H1 (cell line): ENCODE results near the gene STAT4. TPM values are rescaled to one million over a fixed set of nuclear protein-coding genes. Genes with fewer than 3 reads are reported as not detected.

ENCODE experiments used
- CTCF ChIA-PET: fragments of 300-600 bp; sonication (Branson Sonifier 250); formaldehyde crosslinking; loops from one replicate; lab custom pipeline; 2021; ENCODE audit not compliant: partially characterized antibody; lab: Charles Lee
- POLR2A ChIA-PET: fragments of 300-600 bp; sonication (Branson Sonifier 250); formaldehyde crosslinking; loops from one replicate; lab custom pipeline; 2021; ENCODE audit warnings: inconsistent platforms; ENCODE audit not compliant: partially characterized antibody; lab: Charles Lee
- DNase-seq, 2 experiments: peaks; one replicate each; pipeline versions ENCODE4 v3.0.0 to v3.0.0-alpha.2; 2010 to 2022; ENCODE audit warnings: low spot score in 2 of 2, low read depth in 1 of 2, mixed read lengths in 1 of 2
- FAIRE-seq: peaks from 2 replicates; lab custom pipeline; 2011; peaks lifted over from hg19 to GRCh38; lab: Jason Lieb, UNC
- H2AFZ ChIP-seq: 2 replicates; pipeline ENCODE4 v1.8.1; 2012; ENCODE audit warnings: low read length, inconsistent platforms
- H2AK5ac ChIP-seq: 2 replicates; pipeline ENCODE4 v1.6.1; 2013; ENCODE audit warnings: low read depth, low read length
- H2BK120ac ChIP-seq: replicated peaks from 2 replicates; pipeline ENCODE3; 2013; ENCODE audit warnings: low read depth, low read length, inconsistent platforms
- H2BK12ac ChIP-seq: 2 replicates; pipeline ENCODE4 v1.6.1; 2013; ENCODE audit warnings: low read depth, low read length
- H2BK15ac ChIP-seq: 2 replicates; pipeline ENCODE4 v1.6.1; 2013; ENCODE audit warnings: low read length
- H2BK20ac ChIP-seq: 2 replicates; pipeline ENCODE4 v1.6.1; 2013; ENCODE audit warnings: low read length
- H2BK5ac ChIP-seq: 2 replicates; pipeline ENCODE4 v1.6.1; 2013; ENCODE audit warnings: low read depth, low read length
- H3K14ac ChIP-seq: 2 replicates; pipeline ENCODE4 v1.6.1; 2013; ENCODE audit warnings: inconsistent platforms; ENCODE audit not compliant: insufficient read length
- H3K18ac ChIP-seq: 2 replicates; pipeline ENCODE4 v1.6.1; 2013; ENCODE audit warnings: low read length; ENCODE audit errors: extremely low read depth
- H3K23ac ChIP-seq: 2 replicates; pipeline ENCODE4 v1.6.1; 2013; ENCODE audit warnings: inconsistent platforms; ENCODE audit not compliant: insufficient read length
- H3K23me2 ChIP-seq: 2 replicates; pipeline ENCODE4 v1.6.1; 2013; ENCODE audit warnings: low read depth, low read length
- H3K27ac ChIP-seq: 2 replicates; pipeline ENCODE4 v1.6.1; 2011; ENCODE audit warnings: low read depth, low read length, inconsistent platforms
- H3K27me3 ChIP-seq, 4 experiments: replicated peaks in 1 of 4; 1 replicate in 1 of 4; 2 replicates in 3 of 4; pipeline versions ENCODE4 v1.6.1 to v1.8.1; 2011 to 2013; ENCODE audit warnings: low read length in 3 of 4, mild to moderate bottlenecking in 3 of 4, inconsistent platforms in 2 of 4, mixed read lengths in 2 of 4, moderate library complexity in 1 of 4; ENCODE audit not compliant: control insufficient read depth in 3 of 4, insufficient read depth in 3 of 4; ENCODE audit errors: extremely low read depth in 1 of 4
- H3K36me3 ChIP-seq, 4 experiments: 2 replicates each; pipeline versions ENCODE4 v1.6.1 to v1.8.1; 2011 to 2013; ENCODE audit warnings: mild to moderate bottlenecking in 4 of 4, low read length in 3 of 4, moderate library complexity in 2 of 4, control low read depth in 1 of 4, inconsistent platforms in 1 of 4; ENCODE audit not compliant: insufficient read depth in 4 of 4, control insufficient read depth in 2 of 4
- H3K4ac ChIP-seq: replicated peaks from 2 replicates; pipeline ENCODE3; 2013; ENCODE audit warnings: low read length, low read depth, mixed read lengths, inconsistent platforms; ENCODE audit not compliant: insufficient read length
- H3K4me1 ChIP-seq, 4 experiments: replicated peaks in 1 of 4; 1 replicate in 1 of 4; 2 replicates in 3 of 4; pipeline versions ENCODE4 v1.6.1 to v1.8.1; 2011 to 2013; ENCODE audit warnings: low read length in 3 of 4, inconsistent platforms in 2 of 4, mixed read lengths in 1 of 4; ENCODE audit not compliant: insufficient read depth in 4 of 4, control insufficient read depth in 3 of 4
- H3K4me2 ChIP-seq, 2 experiments: 2 replicates each; pipeline versions ENCODE4 v1.6.1 to v1.8.1; 2011 to 2013; ENCODE audit warnings: low read depth in 2 of 2, low read length in 2 of 2, control low read depth in 1 of 2, inconsistent platforms in 1 of 2, mild to moderate bottlenecking in 1 of 2; ENCODE audit not compliant: insufficient read depth in 1 of 2
- H3K4me3 ChIP-seq, 4 experiments: fragments of 200-600, 300-600 bp in 1 of 4; sonication (generic), shearing (Covaris generic), sonication (Bioruptor Twin) in 1 of 4; 2 replicates each; pipeline versions ENCODE4 v1.5.1 to v1.8.1; 2011 to 2016; ENCODE audit warnings: low read length in 4 of 4, low read depth in 3 of 4, control low read depth in 2 of 4, inconsistent platforms in 2 of 4, mild to moderate bottlenecking in 2 of 4, mixed read lengths in 1 of 4, moderate library complexity in 1 of 4; ENCODE audit not compliant: insufficient read depth in 2 of 4; ENCODE audit errors: extremely low read depth in 1 of 4
- H3K56ac ChIP-seq: replicated peaks from 2 replicates; pipeline ENCODE3; 2013; ENCODE audit warnings: low read depth, mild to moderate bottlenecking, mixed read lengths, low read length, inconsistent platforms; ENCODE audit not compliant: insufficient read length
- H3K79me1 ChIP-seq: 2 replicates; pipeline ENCODE4 v1.6.1; 2013; ENCODE audit warnings: low read depth, low read length, control low read depth
- H3K79me2 ChIP-seq, 2 experiments: 2 replicates each; pipeline versions ENCODE4 v1.6.1 to v1.8.1; 2012 to 2013; ENCODE audit warnings: low read length in 2 of 2, mild to moderate bottlenecking in 2 of 2, inconsistent platforms in 1 of 2; ENCODE audit not compliant: insufficient read depth in 2 of 2, control insufficient read depth in 1 of 2
- H3K9ac ChIP-seq, 4 experiments: replicated peaks in 1 of 4; 1 replicate in 1 of 4; 2 replicates in 3 of 4; pipeline versions ENCODE4 v1.6.1 to v1.8.1; 2011 to 2013; ENCODE audit warnings: low read depth in 3 of 4, low read length in 3 of 4, control low read depth in 2 of 4, mild to moderate bottlenecking in 2 of 4, moderate library complexity in 2 of 4, inconsistent platforms in 1 of 4; ENCODE audit errors: extremely low read depth in 1 of 4
- H3K9me3 ChIP-seq, 2 experiments: 2 replicates each; pipeline versions ENCODE4 v1.6.1 to v1.8.1; 2012 to 2013; ENCODE audit warnings: mild to moderate bottlenecking in 2 of 2, moderate library complexity in 2 of 2, control low read depth in 1 of 2, inconsistent platforms in 1 of 2, low read depth in 1 of 2, low read length in 1 of 2, mixed read lengths in 1 of 2; ENCODE audit not compliant: insufficient read depth in 2 of 2
- H4K20me1 ChIP-seq, 2 experiments: replicated peaks in 1 of 2; 2 replicates each; pipeline versions ENCODE3 to v1.8.1; 2011 to 2013; ENCODE audit warnings: inconsistent platforms in 2 of 2, low read length in 2 of 2, mild to moderate bottlenecking in 1 of 2; ENCODE audit not compliant: insufficient read depth in 2 of 2, control insufficient read depth in 1 of 2
- H4K5ac ChIP-seq: 2 replicates; pipeline ENCODE4 v1.6.1; 2013; ENCODE audit warnings: low read length, low read depth, mixed read lengths, inconsistent platforms; ENCODE audit not compliant: insufficient read length
- H4K8ac ChIP-seq: 2 replicates; pipeline ENCODE4 v1.8.0; 2013; ENCODE audit warnings: mild to moderate bottlenecking, moderate library complexity, low read length, inconsistent platforms; ENCODE audit not compliant: insufficient read depth; ENCODE audit errors: extremely low read depth
- H4K91ac ChIP-seq: replicated peaks from 2 replicates; pipeline ENCODE3; 2013; ENCODE audit warnings: low read length, mixed read lengths, inconsistent platforms; ENCODE audit not compliant: insufficient read length
- BACH1 ChIP-seq: IDR thresholded peaks from 2 replicates; pipeline ENCODE4 v1.6.1; 2012; ENCODE audit warnings: low read length, improper control_type of control experiment
- HDAC6 ChIP-seq: IDR thresholded peaks from one replicate; pipeline ENCODE4 v1.7.1; 2012; ENCODE audit warnings: low read depth, mild to moderate bottlenecking, inconsistent platforms, low read length, moderate library complexity
- RAD21 ChIP-seq, 2 experiments: IDR thresholded peaks in 1 of 2; conservative IDR thresholded peaks in 1 of 2; 2 replicates each; pipeline ENCODE4 v1.6.1; 2011; ENCODE audit warnings: low read depth in 2 of 2, low read length in 2 of 2, improper control_type of control experiment in 1 of 2, inconsistent platforms in 1 of 2, mild to moderate bottlenecking in 1 of 2, moderate library complexity in 1 of 2
- ZNF274 ChIP-seq: IDR thresholded peaks from 2 replicates; pipeline ENCODE4 v1.7.0; 2012; ENCODE audit warnings: low read length, borderline replicate concordance; ENCODE audit errors: extremely low read depth
- WGBS, 2 experiments: shearing (Covaris generic) in 1 of 2; methylation state at CpG; one replicate each; pipeline versions ENCODE4 v1.1.6 to v1.1.7; 2013 to 2015; ENCODE audit warnings: low lambda C conversion rate in 2 of 2, mixed read lengths in 2 of 2, inconsistent platforms in 1 of 2, low coverage in 1 of 2, missing lambda C conversion rate in 1 of 2; ENCODE audit not compliant: insufficient replicate concordance in 2 of 2, insufficient coverage in 1 of 2, insufficient read length in 1 of 2; ENCODE audit errors: extremely low coverage in 1 of 2, missing lambda C conversion rate in 1 of 2; 5-methylcytosine and 5-hydroxymethylcytosine counted together
- polyA plus RNA-seq, 7 experiments: library from polyadenylated mRNA; depleted of rRNA in 3 of 7; stranded (reverse) in 5 of 7; unstranded in 2 of 7; fragments of >200 nt in 5 of 7; fragments of 200-250 nt in 2 of 7; gene quantifications; 1 replicate in 5 of 7; 2 replicates in 1 of 7; 4 replicates in 1 of 7; pipeline versions ENCODE4 v1.2.1 to v1.2.3, GENCODE V29; 2011 to 2013; ENCODE audit warnings: missing spikeins in 2 of 7, mixed read lengths in 2 of 7
- total RNA-seq: library from RNA; stranded (reverse); fragmentation: NEBNext Ultra II Directional; extraction: Animal tissue kit (Norgen Biotek cat#: 25700); gene quantifications from 2 replicates; pipeline ENCODE4 v1.2.1, GENCODE V29; 2021

STAT4 gene
- total and polyA plus RNA-seq, 2 of the 8 experiments (the other 6 are each of a cell fraction or from before 2014, with no cell fraction given) = 0.36 to 0.63 TPM

GRCh38 chr2:191152482-191153240, 1.9 kb upstream of the STAT4 start:
- no peak overlapping the region for H3K27ac ChIP-seq
- no peak overlapping the region for H2BK20ac ChIP-seq

More at GRCh38 chr2:191152482-191153240, 1.9 kb upstream of the STAT4 start:
- POLR2A ChIA-PET = no interaction called here
- Histone ChIP-seq H2BK15ac (no peak overlapping the region), H3K56ac (no peak overlapping the region), H3K14ac (no peak overlapping the region), H3K4me1 (peaks cover 0 to 4% (median 2%) of the 10 kb centered on the region in 4 experiments; a peak in 4 of 7 replicates), H3K27me3 (peaks cover 0 to 7% (median 4%) of the 10 kb centered on the region in 4 experiments; a peak in 2 of 7 replicates), H2AK5ac (no peak overlapping the region), H2AFZ (no peak overlapping the region), H2BK120ac (no peak overlapping the region), H3K4me3 (no peak overlapping the region), H3K9ac (no peak overlapping the region), H4K91ac (no peak overlapping the region), H4K20me1 (no peaks in the 10 kb centered on the region), H2BK12ac (no peak overlapping the region), H3K79me1 (no peaks in the 10 kb centered on the region), H3K18ac (no peak overlapping the region), H3K23me2 (peaks cover 11% of the 10 kb centered on the region), H4K8ac (no peak overlapping the region), H3K4me2 (no peak overlapping the region), H3K4ac (no peak overlapping the region), H3K9me3 (no peaks in the 10 kb centered on the region), H3K23ac (no peak overlapping the region), H2BK5ac (no peak overlapping the region), H3K36me3 (no peaks in the 10 kb centered on the region), H3K79me2 (no peaks in the 10 kb centered on the region), H4K5ac (no peak overlapping the region)
- 87% methylated on average over 5 of the region's 5 CpGs; no CpG with 5 or more reads in 1 of the 2 experiments for WGBS, 2 experiments
- CTCF ChIA-PET = interaction anchor here (0.9 to 10.4 kb wide), 4 partner anchors 12 to 101 kb away, joined by 4 to 137 read pairs (median 33); no protein-coding TSS in a partner anchor
- TF ChIP-seq RAD21 (IDR thresholded peaks at IDR 0.05 in 1 of 2, conservative IDR thresholded peaks at IDR 0.05 in 1 of 2; ENCODE audit: low read depth in 2 of 2, low read length in 2 of 2) = no peak
- TF ChIP-seq HDAC6 = no peak
- no peak for TF ChIP-seq BACH1
- no peak for TF ChIP-seq ZNF274
- DNase-seq (no peak), FAIRE-seq (no peak)
